ENCODE data around the gene OR7C1. TPM values are rescaled to one million over a fixed set of nuclear protein-coding genes. Genes with fewer than 3 reads are reported as not detected.

The OR7C1 gene
- total RNA-seq, 2 donors from 2014 or later: not detected

DNA sequence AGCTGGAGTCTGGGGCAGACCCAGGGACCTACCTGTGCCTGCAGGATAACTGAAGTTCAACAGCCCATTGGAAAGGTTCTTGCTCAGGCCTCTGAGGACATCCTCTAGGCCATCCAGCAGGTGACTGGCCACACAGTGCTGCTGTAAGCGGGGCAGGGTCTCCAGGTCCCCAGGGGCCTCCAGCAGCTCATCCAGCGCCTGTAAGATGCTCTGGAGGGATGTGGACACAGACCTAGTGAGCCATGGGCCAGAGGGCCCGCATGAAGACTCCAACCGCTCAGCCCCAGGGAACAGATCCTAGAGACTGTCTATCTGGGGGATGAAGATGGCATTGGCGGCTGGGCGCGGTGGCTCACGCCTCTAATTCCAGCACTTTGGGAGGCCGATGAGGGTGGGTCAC, 70.6 kb downstream of the OR7C1 start:
- Histone ChIP-seq H3K9me3 (no peaks in the 10 kb centered on the region), H3K27me3 (replicated peaks; ENCODE audit: insufficient read depth) (no peaks in the 10 kb centered on the region), H3K27ac (no peak overlapping the region), H3K4me1 (ENCODE audit: control insufficient read depth in 1 of 2, low read depth in 2 of 2) (no peaks in the 10 kb centered on the region), H3K36me3 (no peaks in the 10 kb centered on the region), H3K4me3 (no peak overlapping the region)
- ATAC-seq (ENCODE audit: insufficient number of reproducible peaks, low FRiP score, low read depth) (no peak), DNase-seq (ENCODE audit: low spot score) (no peak)
- TF ChIP-seq, protein P1, sequence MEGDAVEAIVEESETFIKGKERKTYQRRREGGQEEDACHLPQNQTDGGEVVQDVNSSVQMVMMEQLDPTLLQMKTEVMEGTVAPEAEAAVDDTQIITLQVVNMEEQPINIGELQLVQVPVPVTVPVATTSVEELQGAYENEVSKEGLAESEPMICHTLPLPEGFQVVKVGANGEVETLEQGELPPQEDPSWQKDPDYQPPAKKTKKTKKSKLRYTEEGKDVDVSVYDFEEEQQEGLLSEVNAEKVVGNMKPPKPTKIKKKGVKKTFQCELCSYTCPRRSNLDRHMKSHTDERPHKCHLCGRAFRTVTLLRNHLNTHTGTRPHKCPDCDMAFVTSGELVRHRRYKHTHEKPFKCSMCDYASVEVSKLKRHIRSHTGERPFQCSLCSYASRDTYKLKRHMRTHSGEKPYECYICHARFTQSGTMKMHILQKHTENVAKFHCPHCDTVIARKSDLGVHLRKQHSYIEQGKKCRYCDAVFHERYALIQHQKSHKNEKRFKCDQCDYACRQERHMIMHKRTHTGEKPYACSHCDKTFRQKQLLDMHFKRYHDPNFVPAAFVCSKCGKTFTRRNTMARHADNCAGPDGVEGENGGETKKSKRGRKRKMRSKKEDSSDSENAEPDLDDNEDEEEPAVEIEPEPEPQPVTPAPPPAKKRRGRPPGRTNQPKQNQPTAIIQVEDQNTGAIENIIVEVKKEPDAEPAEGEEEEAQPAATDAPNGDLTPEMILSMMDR (IDR thresholded peaks at IDR 0.05): no peak

DNA sequence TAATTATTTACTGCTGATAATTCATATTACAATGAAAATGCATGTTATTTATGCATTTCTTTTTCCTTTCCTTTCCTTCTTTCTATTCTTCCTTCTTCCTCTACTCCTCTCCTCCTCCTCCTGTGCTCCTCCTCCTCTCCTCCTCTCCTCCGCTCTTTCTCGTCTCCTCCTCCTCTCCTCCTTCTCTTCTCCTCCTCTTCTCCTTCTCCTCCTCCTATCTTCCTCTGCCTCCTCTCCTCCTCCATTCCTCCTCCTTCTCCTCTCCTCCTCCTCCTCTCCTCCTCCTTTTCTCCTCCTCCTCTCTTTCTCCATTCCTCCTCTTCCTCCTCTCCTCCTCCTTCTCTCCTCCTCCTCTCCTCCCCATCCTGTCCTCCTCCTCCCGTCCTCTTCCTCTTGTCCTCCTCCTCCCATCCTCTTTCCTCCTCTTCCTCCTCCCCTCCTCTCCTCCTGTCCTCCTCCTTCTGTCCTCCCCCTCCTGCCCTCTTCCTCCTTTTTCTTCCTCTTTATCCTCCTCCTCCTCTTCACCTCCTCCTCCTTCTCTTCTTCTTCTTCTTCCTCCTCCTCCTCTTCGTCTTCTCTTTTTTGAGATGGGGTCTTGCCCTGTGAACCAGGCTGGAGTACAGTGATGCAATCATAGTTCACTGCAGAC, 71.4 kb downstream of the OR7C1 start:
- Histone ChIP-seq H3K9me3 (no peaks in the 10 kb centered on the region), H3K4me3 (no peak overlapping the region), H3K27me3 (replicated peaks; ENCODE audit: insufficient read depth) (no peaks in the 10 kb centered on the region), H3K4me1 (ENCODE audit: control insufficient read depth in 1 of 2, low read depth in 2 of 2) (no peaks in the 10 kb centered on the region), H3K27ac (no peak overlapping the region), H3K36me3 (no peaks in the 10 kb centered on the region)
- DNase-seq (ENCODE audit: low spot score) (no peak), ATAC-seq (ENCODE audit: insufficient number of reproducible peaks, low FRiP score, low read depth) (no peak)
- TF ChIP-seq, protein P1 (IDR thresholded peaks at IDR 0.05): no peak

DNA sequence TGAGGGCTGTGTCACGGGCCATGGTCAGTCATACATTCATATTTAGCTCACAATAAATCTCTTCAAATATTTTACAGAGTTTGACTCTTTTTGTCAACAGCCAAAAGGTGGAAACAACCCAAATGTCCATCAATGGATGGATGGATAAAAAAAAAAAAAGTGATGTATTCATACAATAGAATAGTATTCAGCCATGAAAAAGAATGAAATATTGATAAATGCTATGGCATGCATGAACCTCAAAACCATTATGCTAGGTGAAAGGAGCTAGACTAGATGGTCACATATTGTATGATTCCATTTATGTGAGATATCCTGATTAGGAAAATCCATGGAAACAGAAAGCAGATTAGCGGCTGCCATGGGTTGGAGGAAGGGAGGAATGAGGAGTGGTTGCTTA, 72.9 kb downstream of the OR7C1 start:
- Histone ChIP-seq H3K4me1 (ENCODE audit: control insufficient read depth in 1 of 2, low read depth in 2 of 2) (no peaks in the 10 kb centered on the region), H3K27ac (no peak overlapping the region), H3K36me3 (no peaks in the 10 kb centered on the region), H3K4me3 (no peak overlapping the region), H3K9me3 (no peaks in the 10 kb centered on the region), H3K27me3 (replicated peaks; ENCODE audit: insufficient read depth) (no peaks in the 10 kb centered on the region)
- TF ChIP-seq, protein P1 (IDR thresholded peaks at IDR 0.05): no peak
- DNase-seq (ENCODE audit: low spot score) (no peak), ATAC-seq (ENCODE audit: insufficient number of reproducible peaks, low FRiP score, low read depth) (no peak)

DNA sequence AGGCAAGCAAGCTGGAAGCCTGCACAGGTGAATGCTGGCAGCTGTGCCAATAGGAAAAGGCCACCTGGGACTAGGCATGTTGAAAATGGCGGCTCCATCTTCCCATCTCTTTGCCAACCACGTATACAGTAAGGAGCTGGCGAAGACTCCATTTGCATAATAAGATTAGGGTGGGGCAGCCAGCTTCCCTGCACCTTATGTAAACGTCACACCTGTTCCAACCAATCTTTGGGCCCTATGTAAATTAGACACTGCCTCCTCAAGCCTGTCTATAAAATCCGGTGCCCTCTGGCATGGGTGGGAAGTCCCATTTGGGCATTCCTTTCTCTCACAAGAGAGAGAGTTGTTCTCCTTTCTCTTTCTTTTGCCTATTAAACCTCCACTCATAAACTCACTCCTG, 73.4 kb downstream of the OR7C1 start:
- H3K9me3 ChIP-seq: no peaks in the 10 kb centered on the region
- H3K4me1 ChIP-seq (ENCODE audit: control insufficient read depth in 1 of 2, low read depth in 2 of 2): no peaks in the 10 kb centered on the region
- DNase-seq (ENCODE audit: low spot score): no peak
- H3K27me3 ChIP-seq (replicated peaks; ENCODE audit: insufficient read depth): no peaks in the 10 kb centered on the region
- TF ChIP-seq, protein P1 (IDR thresholded peaks at IDR 0.05): no peak
- no peak overlapping the region for H3K4me3 ChIP-seq
- ATAC-seq (ENCODE audit: insufficient number of reproducible peaks, low FRiP score, low read depth): no peak
- H3K27ac ChIP-seq: no peak overlapping the region
- H3K36me3 ChIP-seq: no peaks in the 10 kb centered on the region

DNA sequence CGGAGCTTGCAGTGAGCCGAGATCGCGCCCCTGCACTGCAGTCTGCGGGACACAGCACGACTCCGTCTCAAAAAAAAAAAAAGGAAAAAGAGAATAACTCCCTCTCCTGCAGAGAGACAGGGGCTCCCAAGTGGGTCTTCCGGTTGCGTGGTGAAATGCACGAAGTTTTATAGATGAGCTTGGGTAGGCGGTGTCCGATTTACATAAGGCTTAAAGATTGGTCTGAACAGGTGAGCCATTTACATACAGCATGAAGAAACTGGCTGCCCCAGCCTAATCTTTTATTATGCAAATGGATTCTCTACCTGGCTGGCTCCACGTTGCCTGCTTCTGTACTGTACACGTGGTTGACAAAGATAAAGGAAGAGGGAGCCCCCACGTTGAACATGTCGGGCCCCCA, 76.2 kb downstream of the OR7C1 start:
- Histone ChIP-seq H3K27me3 (replicated peaks; ENCODE audit: insufficient read depth) (no peaks in the 10 kb centered on the region), H3K9me3 (no peaks in the 10 kb centered on the region), H3K36me3 (no peaks in the 10 kb centered on the region), H3K4me3 (no peak overlapping the region), H3K4me1 (ENCODE audit: control insufficient read depth in 1 of 2, low read depth in 2 of 2) (no peaks in the 10 kb centered on the region), H3K27ac (no peak overlapping the region)
- no peak for DNase-seq (ENCODE audit: low spot score)
- ATAC-seq (ENCODE audit: insufficient number of reproducible peaks, low FRiP score, low read depth): no peak
- TF ChIP-seq, protein P1 (IDR thresholded peaks at IDR 0.05): no peak
